GM23338 (cell line): ENCODE results near the gene LYSET.
"Not testable (repeated sequence)": the region's sequence is repeated elsewhere in the genome, so short reads cannot be mapped to it uniquely, and the experiment has no call there.

Experiments used
- CREB1 ChIP-seq: fragments of 250-450 bp; sonication (Bioruptor Pico); IDR thresholded peaks from 2 replicates; pipeline ENCODE4 v1.5.0; 2020; ENCODE audit warnings: low read depth, mild to moderate bottlenecking, moderate library complexity
- EZH2 ChIP-seq: fragments of 200-600 bp; sonication (generic); IDR thresholded peaks from one replicate; pipeline ENCODE4 v1.8.0; 2017; ENCODE audit warnings: antibody characterized with exemption, mild to moderate bottlenecking, low read depth; ENCODE audit not compliant: unreplicated experiment
- EZH2phosphoT487 ChIP-seq: fragments of 200-600 bp; sonication (generic); IDR thresholded peaks from one replicate; pipeline ENCODE4 v1.8.1; 2018; ENCODE audit warnings: antibody characterized with exemption; ENCODE audit not compliant: unreplicated experiment
- JUNB ChIP-seq: IDR thresholded peaks from one replicate; pipeline ENCODE4 v1.6.1; 2016; ENCODE audit warnings: antibody characterized with exemption; ENCODE audit not compliant: unreplicated experiment
- NANOG ChIP-seq: IDR thresholded peaks from 2 replicates; pipeline ENCODE4 v1.6.1; 2016; ENCODE audit warnings: antibody characterized with exemption, borderline replicate concordance
- POLR2AphosphoS5 ChIP-seq: IDR thresholded peaks from 2 replicates; pipeline ENCODE4 v1.6.1; 2016; ENCODE audit warnings: antibody characterized with exemption, low read depth
- STAT1 ChIP-seq: IDR thresholded peaks from one replicate; pipeline ENCODE4 v1.6.1; 2016; ENCODE audit warnings: antibody characterized with exemption; ENCODE audit not compliant: unreplicated experiment
- ZNF331 ChIP-seq: fragments of 250-450 bp; sonication (Bioruptor Pico); IDR thresholded peaks from 2 replicates; pipeline ENCODE4 v1.5.0; 2020; ENCODE audit warnings: low read depth, mild to moderate bottlenecking, moderate library complexity
- TF ChIP-seq, protein P1 (sequence below): IDR thresholded peaks from one replicate; pipeline ENCODE4 v1.6.1; 2018; ENCODE audit warnings: antibody characterized with exemption; ENCODE audit not compliant: unreplicated experiment
- TF ChIP-seq, protein P2 (sequence below), 2 experiments: fragments of 200-600 bp in 1 of 2; sonication (generic) in 1 of 2; conservative IDR thresholded peaks; 2 replicates each; pipeline versions ENCODE4 v1.5.1 to v1.6.1; 2016 to 2017; ENCODE audit warnings: antibody characterized with exemption in 2 of 2, low read depth in 2 of 2, mild to moderate bottlenecking in 2 of 2, moderate library complexity in 1 of 2

DNA sequence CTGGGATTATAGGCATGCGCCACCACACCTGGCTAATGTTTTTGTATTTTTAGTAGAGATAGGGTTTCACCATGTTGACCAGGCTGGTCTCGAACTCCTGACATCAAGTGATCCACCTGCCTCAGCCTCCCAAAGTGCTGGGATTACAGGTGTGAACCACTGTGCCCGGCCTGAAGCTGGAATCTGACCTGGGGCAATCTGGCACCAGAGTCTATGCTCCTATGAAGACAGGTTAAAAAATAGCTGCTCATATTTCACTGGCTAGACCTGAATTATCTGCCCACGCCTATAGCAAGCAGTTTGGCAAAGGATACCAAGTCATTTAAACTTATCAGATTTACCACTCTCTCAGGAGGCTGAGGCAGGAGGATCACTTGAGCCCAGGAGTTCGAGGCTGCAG lies 10.4 kb upstream of the LYSET start:
- TF ChIP-seq, protein P1, sequence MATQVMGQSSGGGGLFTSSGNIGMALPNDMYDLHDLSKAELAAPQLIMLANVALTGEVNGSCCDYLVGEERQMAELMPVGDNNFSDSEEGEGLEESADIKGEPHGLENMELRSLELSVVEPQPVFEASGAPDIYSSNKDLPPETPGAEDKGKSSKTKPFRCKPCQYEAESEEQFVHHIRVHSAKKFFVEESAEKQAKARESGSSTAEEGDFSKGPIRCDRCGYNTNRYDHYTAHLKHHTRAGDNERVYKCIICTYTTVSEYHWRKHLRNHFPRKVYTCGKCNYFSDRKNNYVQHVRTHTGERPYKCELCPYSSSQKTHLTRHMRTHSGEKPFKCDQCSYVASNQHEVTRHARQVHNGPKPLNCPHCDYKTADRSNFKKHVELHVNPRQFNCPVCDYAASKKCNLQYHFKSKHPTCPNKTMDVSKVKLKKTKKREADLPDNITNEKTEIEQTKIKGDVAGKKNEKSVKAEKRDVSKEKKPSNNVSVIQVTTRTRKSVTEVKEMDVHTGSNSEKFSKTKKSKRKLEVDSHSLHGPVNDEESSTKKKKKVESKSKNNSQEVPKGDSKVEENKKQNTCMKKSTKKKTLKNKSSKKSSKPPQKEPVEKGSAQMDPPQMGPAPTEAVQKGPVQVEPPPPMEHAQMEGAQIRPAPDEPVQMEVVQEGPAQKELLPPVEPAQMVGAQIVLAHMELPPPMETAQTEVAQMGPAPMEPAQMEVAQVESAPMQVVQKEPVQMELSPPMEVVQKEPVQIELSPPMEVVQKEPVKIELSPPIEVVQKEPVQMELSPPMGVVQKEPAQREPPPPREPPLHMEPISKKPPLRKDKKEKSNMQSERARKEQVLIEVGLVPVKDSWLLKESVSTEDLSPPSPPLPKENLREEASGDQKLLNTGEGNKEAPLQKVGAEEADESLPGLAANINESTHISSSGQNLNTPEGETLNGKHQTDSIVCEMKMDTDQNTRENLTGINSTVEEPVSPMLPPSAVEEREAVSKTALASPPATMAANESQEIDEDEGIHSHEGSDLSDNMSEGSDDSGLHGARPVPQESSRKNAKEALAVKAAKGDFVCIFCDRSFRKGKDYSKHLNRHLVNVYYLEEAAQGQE, result not testable (repeated sequence)
- TF ChIP-seq, protein P2, sequence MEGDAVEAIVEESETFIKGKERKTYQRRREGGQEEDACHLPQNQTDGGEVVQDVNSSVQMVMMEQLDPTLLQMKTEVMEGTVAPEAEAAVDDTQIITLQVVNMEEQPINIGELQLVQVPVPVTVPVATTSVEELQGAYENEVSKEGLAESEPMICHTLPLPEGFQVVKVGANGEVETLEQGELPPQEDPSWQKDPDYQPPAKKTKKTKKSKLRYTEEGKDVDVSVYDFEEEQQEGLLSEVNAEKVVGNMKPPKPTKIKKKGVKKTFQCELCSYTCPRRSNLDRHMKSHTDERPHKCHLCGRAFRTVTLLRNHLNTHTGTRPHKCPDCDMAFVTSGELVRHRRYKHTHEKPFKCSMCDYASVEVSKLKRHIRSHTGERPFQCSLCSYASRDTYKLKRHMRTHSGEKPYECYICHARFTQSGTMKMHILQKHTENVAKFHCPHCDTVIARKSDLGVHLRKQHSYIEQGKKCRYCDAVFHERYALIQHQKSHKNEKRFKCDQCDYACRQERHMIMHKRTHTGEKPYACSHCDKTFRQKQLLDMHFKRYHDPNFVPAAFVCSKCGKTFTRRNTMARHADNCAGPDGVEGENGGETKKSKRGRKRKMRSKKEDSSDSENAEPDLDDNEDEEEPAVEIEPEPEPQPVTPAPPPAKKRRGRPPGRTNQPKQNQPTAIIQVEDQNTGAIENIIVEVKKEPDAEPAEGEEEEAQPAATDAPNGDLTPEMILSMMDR (conservative IDR thresholded peaks at IDR 0.05; ENCODE audit: low read depth in 2 of 2), result not testable (repeated sequence)
- TF ChIP-seq STAT1; EZH2phosphoT487; POLR2AphosphoS5; EZH2; JUNB; CREB1 (CRISPR knock-in tag); ZNF331 (CRISPR knock-in tag); NANOG: not testable (repeated sequence)
